ENCODE data around the gene PDCD5. TPM values are rescaled to one million over a fixed set of nuclear protein-coding genes. Genes with fewer than 3 reads are reported as not detected.

Gene PDCD5
- total RNA-seq, 1 donor from 2014 or later, result 88.9 TPM

- Mint-ChIP-seq H3K4me3 (no peak overlapping the region), H3K27ac (no peak overlapping the region), H3K27me3 (ENCODE audit: insufficient read depth, low read depth) (peaks cover 3% of the 10 kb centered on the region), H3K36me3 (no peaks in the 10 kb centered on the region), H3K4me1 (peaks cover 8% of the 10 kb centered on the region), H3K9me3 (peaks cover 3% of the 10 kb centered on the region)
- Histone ChIP-seq H3F3A (ENCODE audit: low read depth) (no peaks in the 10 kb centered on the region), H3K36me3 (no peaks in the 10 kb centered on the region), H3K79me2 (ENCODE audit: low read depth) (no peaks in the 10 kb centered on the region), H3K27ac (no peak overlapping the region), H3K4me2 (no peak overlapping the region), H3K4me1 (no peaks in the 10 kb centered on the region), H4K20me1 (ENCODE audit: low read depth) (no peaks in the 10 kb centered on the region), H3K9ac (no peak overlapping the region), H3K9me3 (ENCODE audit: low read depth) (no peaks in the 10 kb centered on the region), H3K4me3 (no peak overlapping the region), H2AFZ (replicated peaks) (no peak overlapping the region), H3K27me3 (peaks cover 20% of the 10 kb centered on the region)
- TF ChIP-seq CTCF (IDR thresholded peaks at IDR 0.05) (no peak), EZH2phosphoT487 (IDR thresholded peaks at IDR 0.05) (no peak)
- DNase-seq (ENCODE audit: low spot score), result peak; percentile 24
Observed at GRCh38 chr19:32573492-32573794, 7.5 kb upstream of the PDCD5 start.

- H3K4me2 ChIP-seq, result no peak overlapping the region
- Mint-ChIP-seq H3K4me3 (no peak overlapping the region), H3K27me3 (ENCODE audit: insufficient read depth, low read depth) (peaks cover 2% of the 10 kb centered on the region), H3K4me1 (peaks cover 11% of the 10 kb centered on the region), H3K36me3 (no peaks in the 10 kb centered on the region), H3K9me3 (peaks cover 3% of the 10 kb centered on the region), H3K27ac (no peak overlapping the region)
- H3K36me3 ChIP-seq, result no peaks in the 10 kb centered on the region
- peaks cover under 1% of the 10 kb centered on the region for H4K20me1 ChIP-seq (ENCODE audit: low read depth)
- no peak overlapping the region for H3K4me3 ChIP-seq
- TF ChIP-seq EZH2phosphoT487 (IDR thresholded peaks at IDR 0.05) (no peak), CTCF (IDR thresholded peaks at IDR 0.05) (no peak), EZH2 (IDR thresholded peaks at IDR 0.05) (no peak)
- H3K4me1 ChIP-seq, result no peaks in the 10 kb centered on the region
- no peaks in the 10 kb centered on the region for H3K9me3 ChIP-seq (ENCODE audit: low read depth)
- no peak for DNase-seq (ENCODE audit: low spot score)
- peaks cover 38% of the 10 kb centered on the region for H3K27me3 ChIP-seq
- no peaks in the 10 kb centered on the region for H3F3A ChIP-seq (ENCODE audit: low read depth)
- no peak overlapping the region for H3K9ac ChIP-seq
- no peak overlapping the region for H2AFZ ChIP-seq (replicated peaks)
- H3K27ac ChIP-seq, result no peak overlapping the region
- peaks cover 6% of the 10 kb centered on the region for H3K79me2 ChIP-seq (ENCODE audit: low read depth)
Observed at GRCh38 chr19:32576790-32577189, 4.2 kb upstream of the PDCD5 start.

GRCh38 chr19:32580353-32580900, 563 bp upstream of the PDCD5 start:
- H3K79me2 ChIP-seq (ENCODE audit: low read depth), result peaks cover 26% of the 10 kb centered on the region
- no peak overlapping the region for H3K27ac ChIP-seq
- H3K4me2 ChIP-seq, result peak overlapping the region; percentile 82
- H4K20me1 ChIP-seq (ENCODE audit: low read depth), result peaks cover 17% of the 10 kb centered on the region
- no peaks in the 10 kb centered on the region for H3K36me3 ChIP-seq
- H3K9me3 Mint-ChIP-seq, result peaks cover 3% of the 10 kb centered on the region
- H3K4me1 ChIP-seq, result no peaks in the 10 kb centered on the region
- peak overlapping the region; percentile 78 for H3K4me3 ChIP-seq
- no peak overlapping the region for H3K27ac Mint-ChIP-seq
- peaks cover 16% of the 10 kb centered on the region for H3K4me1 Mint-ChIP-seq
- peaks cover 12% of the 10 kb centered on the region for H3K36me3 Mint-ChIP-seq
- H3K9ac ChIP-seq, result no peak overlapping the region
- H2AFZ ChIP-seq (replicated peaks), result peak overlapping the region; percentile 89
- peak overlapping the region; percentile 92 for H3K4me3 Mint-ChIP-seq
- TF ChIP-seq EZH2 (IDR thresholded peaks at IDR 0.05) (no peak), EZH2phosphoT487 (IDR thresholded peaks at IDR 0.05) (no peak), CTCF (IDR thresholded peaks at IDR 0.05) (no peak)
- H3K27me3 Mint-ChIP-seq (ENCODE audit: insufficient read depth, low read depth), result peaks cover 5% of the 10 kb centered on the region
- H3K27me3 ChIP-seq, result peaks cover 38% of the 10 kb centered on the region
- H3F3A ChIP-seq (ENCODE audit: low read depth), result no peaks in the 10 kb centered on the region
- no peaks in the 10 kb centered on the region for H3K9me3 ChIP-seq (ENCODE audit: low read depth)
- no peak for DNase-seq (ENCODE audit: low spot score)

Data from neural progenitor cell (in vitro differentiated cells).